Activated T-cell treated with anti-CD3 and anti-CD28 coated beads, Interleukin-2, amount 50 U/mL, for 4 hours (primary cell): ENCODE data around the gene GGN. TPM values are rescaled to one million over a fixed set of nuclear protein-coding genes. Genes with fewer than 3 reads are reported as not detected.

ENCODE experiments used
- ATAC-seq, 2 donors: fragments of 200-7000 bp; cut with Tn5 transposase; one replicate each; pipeline ENCODE4 v1.10.0; 2021
- DNase-seq: peaks from one replicate; pipeline ENCODE4 v3.0.0-alpha.2; 2020
- H3K27me3 Mint-ChIP-seq: one replicate; pipeline ENCODE4 v1.8.0; 2021; ENCODE audit warnings: low read depth, mixed read lengths
- H3K36me3 Mint-ChIP-seq: one replicate; pipeline ENCODE4 v1.8.0; 2022; ENCODE audit warnings: mixed read lengths; ENCODE audit not compliant: insufficient read depth
- H3K4me1 Mint-ChIP-seq: one replicate; pipeline ENCODE4 v1.8.0; 2021; ENCODE audit warnings: low read depth, mixed read lengths
- H3K4me3 Mint-ChIP-seq: one replicate; pipeline ENCODE4 v1.8.0; 2021; ENCODE audit warnings: mild to moderate bottlenecking, moderate library complexity, mixed read lengths
- H3K9me3 Mint-ChIP-seq: one replicate; pipeline ENCODE4 v1.8.0; 2021; ENCODE audit warnings: mixed read lengths
- total RNA-seq, 3 donors: library from RNA; stranded (reverse); gene quantifications; one replicate each; pipeline ENCODE4 v1.2.1, GENCODE V29; 2021

GGN gene
- total RNA-seq, 3 donors from 2014 or later = 0.11 TPM; not detected in 1

- Mint-ChIP-seq H3K36me3 (peaks cover 28% of the 10 kb centered on the region), H3K4me3 (peak overlapping the region; percentile 13), H3K4me1 (peaks cover 20% of the 10 kb centered on the region), H3K27me3 (peaks cover 12% of the 10 kb centered on the region), H3K9me3 (no peaks in the 10 kb centered on the region)
- ATAC-seq (no peak), DNase-seq (no peak)
Observed at GRCh38 chr19:38386300-38386970, 1.4 kb downstream of the GGN start.

- Mint-ChIP-seq H3K4me1 (peaks cover 20% of the 10 kb centered on the region), H3K9me3 (no peaks in the 10 kb centered on the region), H3K4me3 (no peak overlapping the region), H3K36me3 (peaks cover 34% of the 10 kb centered on the region), H3K27me3 (peaks cover 12% of the 10 kb centered on the region)
- ATAC-seq (no peak), DNase-seq (no peak)
Observed at GRCh38 chr19:38385804-38386257, 2.0 kb downstream of the GGN start.

- H3K9me3 Mint-ChIP-seq = no peaks in the 10 kb centered on the region
- peaks cover 20% of the 10 kb centered on the region for H3K4me1 Mint-ChIP-seq
- DNase-seq (no peak), ATAC-seq (no peak)
- peaks cover 36% of the 10 kb centered on the region for H3K36me3 Mint-ChIP-seq
- no peak overlapping the region for H3K4me3 Mint-ChIP-seq
- peaks cover 12% of the 10 kb centered on the region for H3K27me3 Mint-ChIP-seq
Observed at GRCh38 chr19:38385057-38385803, 2.6 kb downstream of the GGN start.

GRCh38 chr19:38384209-38385027 is 3.4 kb downstream of the GGN start:
- Mint-ChIP-seq H3K4me1 (peaks cover 15% of the 10 kb centered on the region), H3K27me3 (peaks cover 10% of the 10 kb centered on the region), H3K36me3 (peaks cover 43% of the 10 kb centered on the region), H3K4me3 (no peak overlapping the region), H3K9me3 (no peaks in the 10 kb centered on the region)
- no peak for ATAC-seq
- DNase-seq = no peak

GRCh38 chr19:38383743-38384142 is 4.1 kb downstream of the GGN start:
- Mint-ChIP-seq H3K4me3 (no peak overlapping the region), H3K27me3 (peaks cover 10% of the 10 kb centered on the region), H3K9me3 (no peaks in the 10 kb centered on the region), H3K36me3 (peaks cover 49% of the 10 kb centered on the region), H3K4me1 (peaks cover 12% of the 10 kb centered on the region)
- ATAC-seq = no peak
- no peak for DNase-seq

GRCh38 chr19:38383184-38383583 is 4.7 kb downstream of the GGN start:
- ATAC-seq (no peak), DNase-seq (no peak)
- Mint-ChIP-seq H3K9me3 (no peaks in the 10 kb centered on the region), H3K27me3 (peaks cover 9% of the 10 kb centered on the region), H3K4me1 (peaks cover 11% of the 10 kb centered on the region), H3K36me3 (peaks cover 49% of the 10 kb centered on the region), H3K4me3 (no peak overlapping the region)

GRCh38 chr19:38381138-38381537 is 6.7 kb downstream of the GGN start:
- no peak for DNase-seq
- ATAC-seq = no peak
- Mint-ChIP-seq H3K4me3 (no peak overlapping the region), H3K36me3 (peaks cover 54% of the 10 kb centered on the region), H3K9me3 (no peaks in the 10 kb centered on the region), H3K27me3 (peaks cover 3% of the 10 kb centered on the region), H3K4me1 (peaks cover 8% of the 10 kb centered on the region)

- no peak for ATAC-seq
- H3K4me3 Mint-ChIP-seq = no peak overlapping the region
- peaks cover 3% of the 10 kb centered on the region for H3K27me3 Mint-ChIP-seq
- DNase-seq = no peak
- H3K36me3 Mint-ChIP-seq = peaks cover 55% of the 10 kb centered on the region
- no peaks in the 10 kb centered on the region for H3K9me3 Mint-ChIP-seq
- peaks cover 27% of the 10 kb centered on the region for H3K4me1 Mint-ChIP-seq
Observed at GRCh38 chr19:38378866-38379265, 9.0 kb downstream of the GGN start.

- ATAC-seq (no peak), DNase-seq (no peak)
- Mint-ChIP-seq H3K27me3 (no peaks in the 10 kb centered on the region), H3K36me3 (peaks cover 41% of the 10 kb centered on the region), H3K4me1 (peaks cover 27% of the 10 kb centered on the region), H3K4me3 (peak overlapping the region; percentile 100), H3K9me3 (no peaks in the 10 kb centered on the region)
Observed at GRCh38 chr19:38377052-38377451, 10.8 kb downstream of the GGN start.

GRCh38 chr19:38376576-38376975 is 11.3 kb downstream of the GGN start:
- Mint-ChIP-seq H3K4me1 (peaks cover 27% of the 10 kb centered on the region), H3K4me3 (peak overlapping the region; percentile 100), H3K27me3 (no peaks in the 10 kb centered on the region), H3K36me3 (peaks cover 37% of the 10 kb centered on the region), H3K9me3 (no peaks in the 10 kb centered on the region)
- no peak for DNase-seq
- no peak for ATAC-seq

- H3K4me1 Mint-ChIP-seq = peaks cover 27% of the 10 kb centered on the region
- no peaks in the 10 kb centered on the region for H3K27me3 Mint-ChIP-seq
- DNase-seq = no peak
- no peaks in the 10 kb centered on the region for H3K9me3 Mint-ChIP-seq
- H3K4me3 Mint-ChIP-seq = peak overlapping the region; percentile 100
- peaks cover 29% of the 10 kb centered on the region for H3K36me3 Mint-ChIP-seq
- no peak for ATAC-seq
Observed at GRCh38 chr19:38375748-38376147, 12.1 kb downstream of the GGN start.

- Mint-ChIP-seq H3K36me3 (peaks cover 26% of the 10 kb centered on the region), H3K4me1 (peaks cover 27% of the 10 kb centered on the region), H3K4me3 (peak overlapping the region; percentile 100), H3K27me3 (no peaks in the 10 kb centered on the region), H3K9me3 (no peaks in the 10 kb centered on the region)
- DNase-seq (no peak), ATAC-seq (peak; percentile 4 to 8)
Observed at GRCh38 chr19:38375098-38375493, 12.7 kb downstream of the GGN start.

- Mint-ChIP-seq H3K36me3 (peaks cover 21% of the 10 kb centered on the region), H3K9me3 (no peaks in the 10 kb centered on the region), H3K4me3 (peak within 1 kb of the TSS; percentile 100), H3K27me3 (peaks cover 3% of the 10 kb centered on the region), H3K4me1 (peaks cover 27% of the 10 kb centered on the region)
- peak; percentile 97 for DNase-seq
- peak; percentile 98 for ATAC-seq
Observed at GRCh38 chr19:38374332-38375097, 13.3 kb downstream of the GGN start, which contains the start of gene PSMD8. TSS of gene PSMD8 (plus strand) at chr19:38374571. CDS start at chr19:38374602, 31 bp downstream.
